Hepatocyte (in vitro differentiated cells): Measurements from ENCODE around the gene FOXL1.

Experiments
- EZH2 ChIP-seq: fragments of 200-600 bp; sonication (generic); IDR thresholded peaks from 2 replicates; pipeline ENCODE4 v1.6.1; 2016; ENCODE audit warnings: antibody characterized with exemption, mild to moderate bottlenecking, borderline replicate concordance
- TF ChIP-seq, protein P1 (sequence below): fragments of 200-600 bp; sonication (generic); IDR thresholded peaks from 2 replicates; pipeline ENCODE4 v1.5.1; 2016; ENCODE audit warnings: antibody characterized with exemption, mild to moderate bottlenecking; ENCODE audit not compliant: poor library complexity

- TF ChIP-seq, protein P1, sequence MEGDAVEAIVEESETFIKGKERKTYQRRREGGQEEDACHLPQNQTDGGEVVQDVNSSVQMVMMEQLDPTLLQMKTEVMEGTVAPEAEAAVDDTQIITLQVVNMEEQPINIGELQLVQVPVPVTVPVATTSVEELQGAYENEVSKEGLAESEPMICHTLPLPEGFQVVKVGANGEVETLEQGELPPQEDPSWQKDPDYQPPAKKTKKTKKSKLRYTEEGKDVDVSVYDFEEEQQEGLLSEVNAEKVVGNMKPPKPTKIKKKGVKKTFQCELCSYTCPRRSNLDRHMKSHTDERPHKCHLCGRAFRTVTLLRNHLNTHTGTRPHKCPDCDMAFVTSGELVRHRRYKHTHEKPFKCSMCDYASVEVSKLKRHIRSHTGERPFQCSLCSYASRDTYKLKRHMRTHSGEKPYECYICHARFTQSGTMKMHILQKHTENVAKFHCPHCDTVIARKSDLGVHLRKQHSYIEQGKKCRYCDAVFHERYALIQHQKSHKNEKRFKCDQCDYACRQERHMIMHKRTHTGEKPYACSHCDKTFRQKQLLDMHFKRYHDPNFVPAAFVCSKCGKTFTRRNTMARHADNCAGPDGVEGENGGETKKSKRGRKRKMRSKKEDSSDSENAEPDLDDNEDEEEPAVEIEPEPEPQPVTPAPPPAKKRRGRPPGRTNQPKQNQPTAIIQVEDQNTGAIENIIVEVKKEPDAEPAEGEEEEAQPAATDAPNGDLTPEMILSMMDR = no peak
- TF ChIP-seq EZH2 = no peak
These were observed 11.2 kb upstream of the FOXL1 start for GRCh38 chr16:86566966-86567700.
